ENCODE data around the gene ILF2. TPM values are rescaled to one million over a fixed set of nuclear protein-coding genes. Genes with fewer than 3 reads are reported as not detected.

The ILF2 gene
- total RNA-seq, 4 donors from 2014 or later: 111 to 167 (median 151) TPM

- Histone ChIP-seq H3K27me3 (no peaks in the 10 kb centered on the region), H3K9me3 (no peaks in the 10 kb centered on the region), H3K36me3 (no peaks in the 10 kb centered on the region), H3K4me3 (replicated peaks in 1 of 3) (no peak overlapping the region), H3K4me1 (peaks cover 0 to 9% of the 10 kb centered on the region in 2 donors), H3K27ac (no peak overlapping the region)
- intact Hi-C loops (cut with DNase I): no loop called here
- DNase-seq: no peak
- TF ChIP-seq CTCF (IDR thresholded peaks at IDR 0.05) (no peak), POLR2A (IDR thresholded peaks at IDR 0.05) (no peak)
- 87 to 90% methylated on average over 8 of the region's 8 CpGs for WGBS, 2 donors
These were observed 25.9 kb upstream of the ILF2 start for GRCh38 chr1:153696741-153697140.

GRCh38 chr1:153693466-153693865 lies 22.7 kb upstream of the ILF2 start:
- no peaks in the 10 kb centered on the region for H3K9me3 ChIP-seq
- H3K36me3 ChIP-seq: no peaks in the 10 kb centered on the region
- intact Hi-C loops (cut with DNase I): no loop called here
- DNase-seq: no peak
- no peak overlapping the region for H3K27ac ChIP-seq
- H3K27me3 ChIP-seq: no peaks in the 10 kb centered on the region
- WGBS, 2 donors: 94 to 100% methylated on average over 1 to 4 of the region's 4 CpGs
- H3K4me1 ChIP-seq: peaks cover 0 to 9% of the 10 kb centered on the region in 2 donors
- TF ChIP-seq POLR2A (IDR thresholded peaks at IDR 0.05): no peak
- H3K4me3 ChIP-seq (replicated peaks in 1 of 3): no peak overlapping the region

GRCh38 chr1:153688736-153689328 lies 18.0 kb upstream of the ILF2 start:
- Histone ChIP-seq H3K4me3 (replicated peaks in 1 of 3) (no peak overlapping the region), H3K36me3 (no peaks in the 10 kb centered on the region), H3K9me3 (no peaks in the 10 kb centered on the region), H3K4me1 (no peaks in the 10 kb centered on the region), H3K27me3 (no peaks in the 10 kb centered on the region), H3K27ac (no peak overlapping the region)
- intact Hi-C loops (cut with DNase I): no loop called here
- no peak for TF ChIP-seq CTCF (IDR thresholded peaks at IDR 0.05)
- no peak for TF ChIP-seq POLR2A (IDR thresholded peaks at IDR 0.05)
- 89 to 91% methylated on average over 11 to 13 of the region's 18 CpGs for WGBS, 2 donors
- DNase-seq: no peak

- DNase-seq: no peak
- H3K4me1 ChIP-seq: no peaks in the 10 kb centered on the region
- H3K27me3 ChIP-seq: no peaks in the 10 kb centered on the region
- WGBS, 2 donors: 84 to 88% methylated on average over 7 of the region's 7 CpGs
- H3K4me3 ChIP-seq (replicated peaks in 1 of 3): no peak overlapping the region
- H3K27ac ChIP-seq: no peak overlapping the region
- intact Hi-C loops (cut with DNase I): no loop called here
- no peaks in the 10 kb centered on the region for H3K9me3 ChIP-seq
- TF ChIP-seq POLR2A (IDR thresholded peaks at IDR 0.05) (no peak), CTCF (IDR thresholded peaks at IDR 0.05) (no peak)
- no peaks in the 10 kb centered on the region for H3K36me3 ChIP-seq
These were observed 17.5 kb upstream of the ILF2 start for GRCh38 chr1:153688276-153688675.

- no peaks in the 10 kb centered on the region for H3K4me1 ChIP-seq
- no peak for TF ChIP-seq CTCF (IDR thresholded peaks at IDR 0.05)
- no peak for TF ChIP-seq POLR2A (IDR thresholded peaks at IDR 0.05)
- DNase-seq: no peak
- H3K9me3 ChIP-seq: no peaks in the 10 kb centered on the region
- no peaks in the 10 kb centered on the region for H3K27me3 ChIP-seq
- no peaks in the 10 kb centered on the region for H3K36me3 ChIP-seq
- H3K27ac ChIP-seq: no peak overlapping the region
- WGBS, 2 donors: 88 to 90% methylated on average over 15 to 16 of the region's 16 CpGs
- no peak overlapping the region for H3K4me3 ChIP-seq (replicated peaks in 1 of 3)
- intact Hi-C loops (cut with DNase I): no loop called here
These were observed 16.7 kb upstream of the ILF2 start for GRCh38 chr1:153687346-153688125.

Data from thyroid gland (tissue), 4 donors.